ENCODE data around the gene JPH4. TPM values are rescaled to one million over a fixed set of nuclear protein-coding genes. Genes with fewer than 3 reads are reported as not detected.

Gene JPH4
- total and polyA plus RNA-seq, 2 experiments from 2014 or later = 2.7 TPM

- Histone ChIP-seq H2AFZ (no peak overlapping the region), H3K4me3 (no peak overlapping the region), H3K36me3 (replicated peaks; ENCODE audit: insufficient read depth, low read depth) (no peaks in the 10 kb centered on the region), H3K79me2 (no peaks in the 10 kb centered on the region), H3K4me1 (ENCODE audit: insufficient read depth) (peaks cover under 1% of the 10 kb centered on the region), H3K27me3 (no peaks in the 10 kb centered on the region), H3K27ac (peak overlapping the region; percentile 9), H3K9me2 (replicated peaks; ENCODE audit: insufficient read depth) (no peaks in the 10 kb centered on the region), H3K9me3 (ENCODE audit: low read depth) (no peaks in the 10 kb centered on the region), H4K20me1 (ENCODE audit: insufficient read depth, poor library complexity, severe bottlenecking) (no peaks in the 10 kb centered on the region), H3K4me2 (no peak overlapping the region)
- 84% methylated on average over 2 of the region's 2 CpGs for WGBS (ENCODE audit: low lambda C conversion rate, missing lambda C conversion rate)
- DNase-seq (ENCODE audit: low spot score) = no peak
- no peak for TF ChIP-seq EZH2phosphoT487 (IDR thresholded peaks at IDR 0.05; ENCODE audit: low read depth, severe bottlenecking, unreplicated experiment)
- no peak for TF ChIP-seq EZH2 (IDR thresholded peaks at IDR 0.05; ENCODE audit: borderline replicate concordance)
- TF ChIP-seq CTCF (IDR thresholded peaks at IDR 0.05; ENCODE audit: poor library complexity) = no peak
These were observed 25.6 kb upstream of the JPH4 start for GRCh38 chr14:23604148-23604547.

DNA sequence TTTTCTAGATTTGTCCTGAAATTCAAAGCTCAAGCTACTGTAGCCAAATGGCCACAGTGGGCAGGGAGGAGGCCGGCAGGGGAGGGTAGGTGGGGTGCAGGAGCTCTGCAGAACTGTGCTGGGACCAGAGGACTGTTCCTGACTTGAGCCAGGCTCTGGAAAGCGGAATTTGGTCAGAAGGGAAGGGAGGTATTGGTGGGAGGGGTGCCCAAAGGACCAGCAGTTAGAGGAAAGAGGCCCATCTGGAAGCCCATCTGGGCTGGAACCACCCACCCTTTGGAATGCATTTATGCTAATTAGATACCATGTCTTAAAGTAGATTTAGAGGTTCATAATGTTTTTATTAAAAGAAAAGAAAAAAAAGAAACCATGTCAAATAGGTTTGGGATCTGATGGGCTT lies 24.5 kb upstream of the JPH4 start:
- no peaks in the 10 kb centered on the region for H4K20me1 ChIP-seq (ENCODE audit: insufficient read depth, poor library complexity, severe bottlenecking)
- H2AFZ ChIP-seq = no peak overlapping the region
- no peak overlapping the region for H3K4me2 ChIP-seq
- WGBS (ENCODE audit: low lambda C conversion rate, missing lambda C conversion rate) = 88% methylated on average over 2 of the region's 2 CpGs
- no peaks in the 10 kb centered on the region for H3K9me2 ChIP-seq (replicated peaks; ENCODE audit: insufficient read depth)
- no peak for DNase-seq (ENCODE audit: low spot score)
- H3K4me3 ChIP-seq = no peak overlapping the region
- H3K79me2 ChIP-seq = no peaks in the 10 kb centered on the region
- no peaks in the 10 kb centered on the region for H3K9me3 ChIP-seq (ENCODE audit: low read depth)
- H3K4me1 ChIP-seq (ENCODE audit: insufficient read depth) = no peaks in the 10 kb centered on the region
- TF ChIP-seq CTCF (IDR thresholded peaks at IDR 0.05; ENCODE audit: poor library complexity) (no peak), EZH2phosphoT487 (IDR thresholded peaks at IDR 0.05; ENCODE audit: low read depth, severe bottlenecking, unreplicated experiment) (no peak), EZH2 (IDR thresholded peaks at IDR 0.05; ENCODE audit: borderline replicate concordance) (no peak)
- H3K27me3 ChIP-seq = no peaks in the 10 kb centered on the region
- no peak overlapping the region for H3K27ac ChIP-seq
- no peaks in the 10 kb centered on the region for H3K36me3 ChIP-seq (replicated peaks; ENCODE audit: insufficient read depth, low read depth)

DNA sequence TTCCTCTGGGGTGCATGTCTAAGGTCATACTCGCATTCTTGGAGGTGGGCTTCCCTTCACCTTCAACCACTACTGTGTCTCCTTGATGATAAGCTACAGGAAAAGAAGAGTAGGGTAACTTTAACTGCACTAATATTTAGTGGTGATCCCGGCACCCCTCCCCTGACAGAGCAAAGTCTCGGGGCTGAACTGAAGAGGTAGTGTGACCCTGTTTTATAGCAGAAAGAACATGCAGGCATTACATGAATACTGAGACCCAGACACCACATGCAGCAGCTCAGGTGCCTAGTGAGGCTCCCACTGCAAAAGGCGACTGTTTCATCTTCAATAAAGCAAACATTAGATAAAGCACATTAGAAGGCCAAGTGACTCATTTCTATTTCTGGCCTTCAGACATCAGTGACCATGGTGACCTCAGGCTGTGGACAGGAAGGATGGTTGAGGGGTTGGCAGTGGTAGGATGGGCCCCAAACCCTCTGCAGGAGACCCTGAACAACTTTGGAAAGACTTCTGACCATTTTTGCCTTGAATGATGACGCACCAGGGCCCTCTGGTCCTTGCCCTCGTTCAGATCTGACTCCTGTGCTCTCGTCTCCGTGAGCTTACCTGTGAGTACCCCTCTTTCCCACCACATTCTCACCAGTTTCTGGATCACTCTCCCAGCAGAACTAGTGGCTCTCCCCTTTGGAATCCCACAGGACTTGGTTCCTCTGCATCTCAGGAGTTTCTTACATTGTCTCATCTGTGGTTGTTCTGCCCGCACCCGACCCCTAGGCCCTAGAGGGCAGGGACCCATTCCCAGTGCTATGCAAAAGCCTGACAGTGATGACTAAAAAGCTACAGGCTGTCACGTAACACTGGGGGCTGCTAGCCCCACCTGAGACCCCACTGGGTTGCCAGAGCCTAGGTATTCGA lies 23.8 kb upstream of the JPH4 start:
- Histone ChIP-seq H3K4me3 (no peak overlapping the region), H3K9me2 (replicated peaks; ENCODE audit: insufficient read depth) (no peaks in the 10 kb centered on the region), H3K79me2 (no peaks in the 10 kb centered on the region), H2AFZ (no peak overlapping the region), H3K4me1 (ENCODE audit: insufficient read depth) (no peaks in the 10 kb centered on the region), H3K36me3 (replicated peaks; ENCODE audit: insufficient read depth, low read depth) (no peaks in the 10 kb centered on the region), H3K27me3 (no peaks in the 10 kb centered on the region), H3K27ac (peak overlapping the region; percentile 12), H4K20me1 (ENCODE audit: insufficient read depth, poor library complexity, severe bottlenecking) (no peaks in the 10 kb centered on the region), H3K4me2 (no peak overlapping the region), H3K9me3 (ENCODE audit: low read depth) (no peaks in the 10 kb centered on the region)
- TF ChIP-seq CTCF (IDR thresholded peaks at IDR 0.05; ENCODE audit: poor library complexity) (no peak), EZH2 (IDR thresholded peaks at IDR 0.05; ENCODE audit: borderline replicate concordance) (no peak), EZH2phosphoT487 (IDR thresholded peaks at IDR 0.05; ENCODE audit: low read depth, severe bottlenecking, unreplicated experiment) (no peak)
- 77% methylated on average over 12 of the region's 12 CpGs for WGBS (ENCODE audit: low lambda C conversion rate, missing lambda C conversion rate)
- DNase-seq (ENCODE audit: low spot score) = no peak
